LNCAP (cell line): ENCODE results near the gene LGR6.
A peak's percentile ranks its signal among the peaks of the same experiment; 100 is the strongest.

Source experiments
- TF ChIP-seq, protein P1 (sequence below): fragments of 450-650 bp; IDR thresholded peaks from 2 replicates; pipeline ENCODE4 v1.5.1; 2017; ENCODE audit warnings: mild to moderate bottlenecking

LGR6 gene

DNA sequence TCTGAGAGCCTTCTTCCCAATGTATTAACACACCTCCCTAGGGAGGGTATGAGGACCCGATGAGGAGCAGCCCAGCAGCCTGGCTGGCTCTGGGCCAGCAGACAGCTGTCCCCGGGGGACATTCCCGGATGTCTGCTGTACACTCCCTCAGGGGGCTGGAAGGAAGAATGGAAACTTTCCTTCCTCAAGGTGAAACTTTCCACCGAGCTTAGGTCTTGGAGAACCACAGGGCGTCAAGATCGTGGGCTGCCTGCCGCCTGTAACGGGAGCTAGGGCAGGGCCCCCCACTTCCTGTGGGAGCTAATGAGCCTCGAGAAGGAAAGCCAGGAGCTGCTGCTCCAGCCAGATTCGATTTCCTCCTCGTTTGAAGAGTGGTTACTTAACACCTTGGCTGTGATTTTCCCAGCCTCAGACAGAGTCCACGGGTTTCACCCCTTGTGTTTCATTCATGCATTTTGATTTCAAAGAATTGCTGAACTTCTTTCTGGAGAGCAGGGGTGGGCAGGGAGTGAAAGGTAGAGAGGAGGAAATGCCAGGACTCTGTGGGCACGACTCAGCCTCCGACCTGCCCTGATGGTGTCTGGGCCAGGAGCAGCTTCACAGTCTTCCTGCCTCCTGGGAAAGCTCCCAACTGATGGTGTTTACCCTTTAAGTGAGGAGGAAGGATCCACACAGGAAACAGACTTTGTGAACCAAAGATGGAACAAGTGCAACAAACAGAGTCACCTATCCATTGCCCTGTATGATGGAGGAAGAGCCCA lies 118.5 kb downstream of the LGR6 start:
- TF ChIP-seq, protein P1, sequence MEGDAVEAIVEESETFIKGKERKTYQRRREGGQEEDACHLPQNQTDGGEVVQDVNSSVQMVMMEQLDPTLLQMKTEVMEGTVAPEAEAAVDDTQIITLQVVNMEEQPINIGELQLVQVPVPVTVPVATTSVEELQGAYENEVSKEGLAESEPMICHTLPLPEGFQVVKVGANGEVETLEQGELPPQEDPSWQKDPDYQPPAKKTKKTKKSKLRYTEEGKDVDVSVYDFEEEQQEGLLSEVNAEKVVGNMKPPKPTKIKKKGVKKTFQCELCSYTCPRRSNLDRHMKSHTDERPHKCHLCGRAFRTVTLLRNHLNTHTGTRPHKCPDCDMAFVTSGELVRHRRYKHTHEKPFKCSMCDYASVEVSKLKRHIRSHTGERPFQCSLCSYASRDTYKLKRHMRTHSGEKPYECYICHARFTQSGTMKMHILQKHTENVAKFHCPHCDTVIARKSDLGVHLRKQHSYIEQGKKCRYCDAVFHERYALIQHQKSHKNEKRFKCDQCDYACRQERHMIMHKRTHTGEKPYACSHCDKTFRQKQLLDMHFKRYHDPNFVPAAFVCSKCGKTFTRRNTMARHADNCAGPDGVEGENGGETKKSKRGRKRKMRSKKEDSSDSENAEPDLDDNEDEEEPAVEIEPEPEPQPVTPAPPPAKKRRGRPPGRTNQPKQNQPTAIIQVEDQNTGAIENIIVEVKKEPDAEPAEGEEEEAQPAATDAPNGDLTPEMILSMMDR = no peak

DNA sequence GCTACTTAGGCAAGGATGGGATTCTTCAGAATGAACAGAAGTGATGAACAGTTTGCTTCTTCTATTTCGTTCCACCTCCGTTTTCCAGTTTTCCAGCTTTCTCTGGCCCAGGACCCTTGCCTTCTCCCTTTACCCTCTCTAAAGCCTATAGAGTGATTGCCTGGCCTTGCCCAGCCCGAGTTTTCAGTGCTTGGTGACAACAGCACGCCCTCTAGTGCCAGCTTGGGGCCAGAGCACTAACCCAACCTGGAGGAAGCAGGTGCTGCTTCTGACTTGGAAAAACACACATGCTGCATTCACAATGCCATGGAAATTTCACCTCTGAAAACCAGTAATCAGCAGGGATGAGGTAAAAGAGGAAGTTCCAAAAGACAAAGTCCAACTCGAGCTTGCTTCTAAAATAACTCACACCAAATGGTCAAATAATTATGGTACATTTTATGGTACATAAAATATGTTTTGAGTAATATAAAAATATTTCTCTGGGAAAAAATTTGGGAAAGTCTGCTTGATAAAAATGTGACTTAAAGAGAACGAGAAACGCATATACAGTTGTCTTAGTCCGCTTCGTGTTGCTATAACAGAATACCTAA lies 122.1 kb downstream of the LGR6 start:
- TF ChIP-seq, protein P1 = peak; percentile 99

DNA sequence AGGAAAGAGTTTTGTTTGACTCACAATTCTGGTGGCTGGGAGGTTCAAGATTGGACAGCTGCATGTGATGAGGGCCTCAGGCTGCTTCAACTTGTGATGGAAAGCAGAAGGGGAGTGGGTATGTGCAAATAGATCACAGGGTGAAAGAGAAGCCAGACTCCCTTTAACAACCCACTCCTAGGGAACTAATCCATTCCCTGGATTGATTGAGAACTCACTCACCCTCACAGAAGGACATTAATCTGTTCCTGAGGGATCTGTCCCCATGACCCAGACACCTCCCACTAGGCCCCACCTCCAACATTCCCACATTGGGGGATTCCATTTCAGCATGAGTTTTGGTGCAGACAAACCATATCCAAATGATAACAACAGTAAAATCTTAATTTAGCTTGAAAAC lies 122.6 kb downstream of the LGR6 start:
- TF ChIP-seq, protein P1 = no peak

DNA sequence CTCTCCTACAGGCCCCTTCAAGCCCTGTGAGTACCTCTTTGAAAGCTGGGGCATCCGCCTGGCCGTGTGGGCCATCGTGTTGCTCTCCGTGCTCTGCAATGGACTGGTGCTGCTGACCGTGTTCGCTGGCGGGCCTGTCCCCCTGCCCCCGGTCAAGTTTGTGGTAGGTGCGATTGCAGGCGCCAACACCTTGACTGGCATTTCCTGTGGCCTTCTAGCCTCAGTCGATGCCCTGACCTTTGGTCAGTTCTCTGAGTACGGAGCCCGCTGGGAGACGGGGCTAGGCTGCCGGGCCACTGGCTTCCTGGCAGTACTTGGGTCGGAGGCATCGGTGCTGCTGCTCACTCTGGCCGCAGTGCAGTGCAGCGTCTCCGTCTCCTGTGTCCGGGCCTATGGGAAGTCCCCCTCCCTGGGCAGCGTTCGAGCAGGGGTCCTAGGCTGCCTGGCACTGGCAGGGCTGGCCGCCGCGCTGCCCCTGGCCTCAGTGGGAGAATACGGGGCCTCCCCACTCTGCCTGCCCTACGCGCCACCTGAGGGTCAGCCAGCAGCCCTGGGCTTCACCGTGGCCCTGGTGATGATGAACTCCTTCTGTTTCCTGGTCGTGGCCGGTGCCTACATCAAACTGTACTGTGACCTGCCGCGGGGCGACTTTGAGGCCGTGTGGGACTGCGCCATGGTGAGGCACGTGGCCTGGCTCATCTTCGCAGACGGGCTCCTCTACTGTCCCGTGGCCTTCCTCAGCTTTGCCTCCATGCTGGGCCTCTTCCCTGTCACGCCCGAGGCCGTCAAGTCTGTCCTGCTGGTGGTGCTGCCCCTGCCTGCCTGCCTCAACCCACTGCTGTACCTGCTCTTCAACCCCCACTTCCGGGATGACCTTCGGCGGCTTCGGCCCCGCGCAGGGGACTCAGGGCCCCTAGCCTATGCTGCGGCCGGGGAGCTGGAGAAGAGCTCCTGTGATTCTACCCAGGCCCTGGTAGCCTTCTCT lies 124.6 kb downstream of the LGR6 start:
- TF ChIP-seq, protein P1 = no peak

DNA sequence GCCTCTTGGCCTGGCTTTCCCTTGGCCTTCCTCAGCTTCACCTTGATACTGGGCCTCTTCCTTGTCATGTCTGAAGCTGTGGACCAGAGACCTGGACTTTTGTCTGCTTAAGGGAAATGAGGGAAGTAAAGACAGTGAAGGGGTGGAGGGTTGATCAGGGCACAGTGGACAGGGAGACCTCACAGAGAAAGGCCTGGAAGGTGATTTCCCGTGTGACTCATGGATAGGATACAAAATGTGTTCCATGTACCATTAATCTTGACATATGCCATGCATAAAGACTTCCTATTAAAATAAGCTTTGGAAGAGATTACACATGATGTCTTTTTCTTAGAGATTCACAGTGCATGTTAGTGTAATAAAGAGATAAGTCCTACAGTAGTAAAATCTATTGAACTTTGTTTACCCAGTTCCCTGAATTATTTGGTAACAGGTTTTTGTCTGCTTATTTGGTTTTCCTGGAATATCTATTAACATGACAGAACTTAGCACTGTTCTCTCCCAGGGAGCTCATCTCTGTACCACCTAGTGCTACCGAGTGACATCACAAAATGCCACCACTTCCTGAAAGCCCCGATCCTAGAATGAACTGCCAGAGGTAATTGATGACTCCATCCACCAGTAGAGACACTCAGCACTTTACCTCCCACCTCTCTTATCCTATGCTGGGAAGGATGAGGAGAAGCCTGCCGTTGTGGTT lies 125.9 kb downstream of the LGR6 start:
- TF ChIP-seq, protein P1 = no peak

DNA sequence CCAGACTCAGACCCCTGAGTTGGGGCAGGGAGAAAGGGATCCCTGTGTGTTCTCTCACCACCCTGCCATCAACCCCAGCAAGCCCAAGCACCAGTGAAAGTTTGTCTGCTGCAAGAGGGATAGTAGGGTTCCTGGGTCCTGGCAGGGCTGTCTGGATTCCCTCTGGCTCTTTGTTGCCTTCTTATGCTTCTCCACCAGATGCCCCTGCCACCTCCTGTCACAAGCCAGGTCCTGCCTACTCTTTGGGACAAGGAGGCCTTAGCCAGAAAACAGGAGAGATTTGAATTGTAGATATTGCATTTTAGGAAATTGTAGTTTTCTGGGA lies 126.4 kb downstream of the LGR6 start:
- TF ChIP-seq, protein P1 = no peak

DNA sequence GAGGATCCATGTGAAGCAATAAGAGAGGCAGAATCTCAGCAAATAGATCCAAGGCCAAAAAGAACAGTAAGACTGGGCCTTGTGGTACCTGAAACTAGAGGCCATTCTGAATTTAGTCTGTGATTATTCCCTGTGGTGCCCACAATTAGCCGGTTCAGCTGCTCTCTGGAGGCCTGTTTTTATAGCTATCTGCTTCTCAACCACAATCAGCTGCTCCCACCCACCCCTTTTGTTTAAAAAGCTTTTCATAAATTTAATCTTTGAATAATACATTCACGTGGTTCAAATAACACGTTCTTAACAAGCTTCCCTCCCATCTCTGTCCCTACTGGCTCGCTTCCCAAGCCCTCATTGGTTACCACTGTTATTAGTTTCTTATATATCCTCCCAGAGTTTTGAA lies 130.1 kb downstream of the LGR6 start:
- TF ChIP-seq, protein P1 = no peak
